ENCODE measurements around the gene ZBP1.
A peak's percentile ranks its signal among the peaks of the same experiment; 100 is the strongest.

Gene ZBP1

GRCh38 chr20:57616143-57616951, 3.9 kb downstream of the ZBP1 start:
- peak; percentile 43 for DNase-seq

- peak; percentile 31 for DNase-seq
Measured at GRCh38 chr20:57615445-57615811, 4.8 kb downstream of the ZBP1 start.

- peak; percentile 46 for DNase-seq
Measured at GRCh38 chr20:57614490-57615444, 5.5 kb downstream of the ZBP1 start.

- DNase-seq, result peak; percentile 31
Measured at GRCh38 chr20:57613481-57613921, 6.7 kb downstream of the ZBP1 start.

- DNase-seq, result peak; percentile 31
Measured at GRCh38 chr20:57612916-57613315, 7.3 kb downstream of the ZBP1 start.

GRCh38 chr20:57612436-57612835, 7.8 kb downstream of the ZBP1 start:
- peak; percentile 7 for DNase-seq

GRCh38 chr20:57611586-57612311, 8.5 kb downstream of the ZBP1 start:
- no peak for DNase-seq

- peak; percentile 63 for DNase-seq
Measured at GRCh38 chr20:57610261-57610952, 9.8 kb downstream of the ZBP1 start.

- DNase-seq, result no peak
Measured at GRCh38 chr20:57609842-57610167, 10.4 kb downstream of the ZBP1 start.

GRCh38 chr20:57609086-57609841, 11.0 kb downstream of the ZBP1 start:
- DNase-seq, result no peak

GRCh38 chr20:57608516-57608915, 11.7 kb downstream of the ZBP1 start:
- DNase-seq, result no peak

GRCh38 chr20:57605878-57606277, 14.3 kb downstream of the ZBP1 start:
- no peak for DNase-seq

GRCh38 chr20:57605045-57605444, 15.2 kb downstream of the ZBP1 start:
- no peak for DNase-seq

- DNase-seq, result no peak
Measured at GRCh38 chr20:57603120-57603519, 17.1 kb downstream of the ZBP1 start.

GRCh38 chr20:57601737-57602136, 18.5 kb downstream of the ZBP1 start:
- DNase-seq, result no peak

- peak; percentile 87 for DNase-seq
Measured at GRCh38 chr20:57601211-57601570, 19.0 kb downstream of the ZBP1 start.

- DNase-seq, result no peak
Measured at GRCh38 chr20:57600320-57601210, 19.7 kb downstream of the ZBP1 start.

GRCh38 chr20:57598491-57598890, 21.7 kb downstream of the ZBP1 start:
- no peak for DNase-seq

GRCh38 chr20:57598060-57598459, 22.2 kb downstream of the ZBP1 start:
- peak; percentile 51 for DNase-seq

- DNase-seq, result peak; percentile 77
Measured at GRCh38 chr20:57596998-57597939, 23.0 kb downstream of the ZBP1 start.

All from islet precursor cell (in vitro differentiated cells).